Measurements from ENCODE around the gene MAPK8IP1. TPM values are rescaled to one million over a fixed set of nuclear protein-coding genes. Genes with fewer than 3 reads are reported as not detected.

Gene MAPK8IP1
- total and polyA plus RNA-seq, 2 donors (not counting 3 experiments of a cell fraction or from before 2014, with no cell fraction given), result 4.1 to 4.8 TPM

- no peak for TF ChIP-seq CTCF (IDR thresholded peaks at IDR 0.05; ENCODE audit: extremely low read depth in 1 of 2, insufficient read depth in 1 of 2, low read depth in 1 of 2, low read length in 2 of 2)
- TF ChIP-seq FOS (IDR thresholded peaks at IDR 0.05; ENCODE audit: borderline replicate concordance, insufficient read depth, low read length), result no peak
- no peak for TF ChIP-seq EZH2 (IDR thresholded peaks at IDR 0.05; ENCODE audit: borderline replicate concordance, low read depth, low read length, severe bottlenecking)
- no peak for TF ChIP-seq GATA2 (IDR thresholded peaks at IDR 0.05; ENCODE audit: insufficient read depth, insufficient read length, low read depth, low read length)
- TF ChIP-seq MYC (IDR thresholded peaks at IDR 0.05; ENCODE audit: low read depth, low read length), result no peak
- TF ChIP-seq POLR2A (IDR thresholded peaks at IDR 0.05; ENCODE audit: low read depth, low read length), result no peak
- ChIA-PET CTCF (no interaction called here), POLR2A (no interaction called here)
- Histone ChIP-seq H3K9me1 (replicated peaks; ENCODE audit: control insufficient read depth, extremely low read depth, insufficient read depth, low read length) (no peaks in the 10 kb centered on the region), H3K27ac (ENCODE audit: insufficient read depth, low read depth, low read length) (no peak overlapping the region), H2AFZ (ENCODE audit: low read depth, low read length) (no peak overlapping the region), H3K9me3 (replicated peaks; ENCODE audit: control insufficient read depth, insufficient read depth, low read length) (no peaks in the 10 kb centered on the region), H3K4me2 (ENCODE audit: insufficient read depth, low read length) (no peak overlapping the region), H3K4me3 (replicated peaks in 1 of 3; ENCODE audit: insufficient read depth in 1 of 3, low read depth in 1 of 3, low read length in 3 of 3) (no peak overlapping the region), H3K27me3 (ENCODE audit: control insufficient read depth in 2 of 2, insufficient read depth in 2 of 2, low read length in 2 of 2) (no peaks in the 10 kb centered on the region), H3K4me1 (ENCODE audit: control insufficient read depth, extremely low read depth, insufficient read depth, low read length) (peaks cover 15% of the 10 kb centered on the region), H3K9ac (replicated peaks; ENCODE audit: extremely low read depth, insufficient read depth, low read length) (no peak overlapping the region), H4K20me1 (replicated peaks; ENCODE audit: control insufficient read depth, extremely low read depth, insufficient read depth, low read length) (no peaks in the 10 kb centered on the region), H3K36me3 (ENCODE audit: control insufficient read depth in 2 of 2, extremely low read depth in 1 of 2, insufficient read depth in 2 of 2, low read length in 2 of 2) (no peaks in the 10 kb centered on the region), H3K79me2 (ENCODE audit: control insufficient read depth, insufficient read depth, low read length) (peaks cover 10% of the 10 kb centered on the region)
- BruUV-seq (replicated peaks), result no TSS peak
- intact Hi-C loops (cut with micrococcal nuclease) (no loop called here), dilution Hi-C loops (cut with MboI; ENCODE audit: extremely low pct_ligation_motif_present, low sequenced_read_pairs) (no loop called here)
- FAIRE-seq, result no peak
- DNase-seq (ENCODE audit: low read depth, low spot score), result no peak
Observed at GRCh38 chr11:45853332-45854219, 31.9 kb upstream of the MAPK8IP1 start.
